ENCODE measurements around the gene ZNF217.
"Not testable (repeated sequence)": the region's sequence is repeated elsewhere in the genome, so short reads cannot be mapped to it uniquely, and the experiment has no call there.

- TF ChIP-seq EZH2 (IDR thresholded peaks at IDR 0.05); POLR2AphosphoS5 (IDR thresholded peaks at IDR 0.05; ENCODE audit: borderline replicate concordance, low read depth, low read length); FOXP2 (optimal IDR thresholded peaks at IDR 0.05; ENCODE audit: control extremely low read depth, extremely low read length, insufficient read depth): not testable (repeated sequence)
Measured at GRCh38 chr20:53562104-53562764, 31.4 kb downstream of the ZNF217 start.

All from SK-N-MC (cell line).